K562 (cell line): ENCODE results near the gene CEP85L. TPM values are rescaled to one million over a fixed set of nuclear protein-coding genes. Genes with fewer than 3 reads are reported as not detected.

Source experiments
- ATAC-seq: fragments of 200-7000 bp; cut with Tn5 transposase; 3 replicates; pipeline ENCODE4 v1.9.1; 2020; ENCODE audit warnings: moderate library complexity
- BruUV-seq: library from RNA; stranded (reverse); fragments of 400-500 nt; replicated peaks from 2 replicates; lab custom pipeline; 2021; lab: Mats Ljungman, UMichigan
- CTCF ChIA-PET: fragments of 300-600 bp; formaldehyde crosslinking; extraction: SDS; loops from one replicate; lab custom pipeline; 2021; ENCODE audit warnings: low intra/inter-chr PET ratio; lab: Yijun Ruan, JAX
- POLR2A ChIA-PET: fragments of 300-600, 350-650 bp; sonication (Branson Sonifier 250); formaldehyde crosslinking; extraction: SDS; loops from one replicate; lab custom pipeline; 2021; ENCODE audit warnings: antibody characterized with exemption, inconsistent platforms; lab: Yijun Ruan, JAX
- DNase-seq, 4 experiments: peaks; one replicate each; pipeline versions ENCODE4 v3.0.0 to v3.0.0-alpha.2; 2011 to 2018; ENCODE audit warnings: low spot score in 3 of 4, mixed read lengths in 3 of 4; ENCODE audit errors: extremely low read depth in 1 of 4
- FAIRE-seq: peaks from 2 replicates; lab custom pipeline; 2011; peaks lifted over from hg19 to GRCh38; lab: Jason Lieb, UNC
- H2AFZ ChIP-seq: 2 replicates; pipeline ENCODE4 v1.6.0; 2011; ENCODE audit warnings: low read depth, low read length, control low read depth, inconsistent platforms
- H3K27ac ChIP-seq: fragments of 200-600 bp; 3 replicates; pipeline ENCODE4 v1.8.0; 2011; ENCODE audit warnings: low read depth, mild to moderate bottlenecking, control low read depth, inconsistent platforms, low read length, moderate library complexity, mixed read lengths; ENCODE audit errors: extremely low read depth
- H3K27me3 ChIP-seq, 2 experiments: fragments of 300-600 bp in 1 of 2; 2 replicates in 1 of 2; 3 replicates in 1 of 2; pipeline versions ENCODE4 v1.6.0 to v1.8.0; 2011; ENCODE audit warnings: inconsistent platforms in 2 of 2, low read length in 2 of 2, mild to moderate bottlenecking in 1 of 2, mixed read lengths in 1 of 2, moderate library complexity in 1 of 2; ENCODE audit not compliant: control insufficient read depth in 2 of 2, insufficient read depth in 2 of 2
- H3K36me3 ChIP-seq: fragments of 300-600 bp; 3 replicates; pipeline ENCODE4 v1.8.0; 2011; ENCODE audit warnings: mild to moderate bottlenecking, low read length, inconsistent platforms; ENCODE audit not compliant: control insufficient read depth, insufficient read depth
- H3K4me1 ChIP-seq, 2 experiments: fragments of 200-600 bp in 1 of 2; replicated peaks in 1 of 2; 2 replicates in 1 of 2; 3 replicates in 1 of 2; pipeline versions ENCODE4 v1.5.1 to v1.8.0; 2011; ENCODE audit warnings: inconsistent platforms in 2 of 2, low read length in 2 of 2, mild to moderate bottlenecking in 1 of 2, mixed read lengths in 1 of 2, moderate library complexity in 1 of 2; ENCODE audit not compliant: control insufficient read depth in 2 of 2, insufficient read depth in 2 of 2
- H3K4me2 ChIP-seq: 2 replicates; pipeline ENCODE4 v1.6.1; 2011; ENCODE audit warnings: low read length, control low read depth, inconsistent platforms, mixed read lengths; ENCODE audit not compliant: insufficient read depth
- H3K4me3 ChIP-seq: fragments of 200-600 bp; sonication (generic), shearing (Covaris generic); 2 replicates; pipeline ENCODE4 v1.5.1; 2016; ENCODE audit warnings: control low read depth, inconsistent platforms
- H3K79me2 ChIP-seq: fragments of 200-600 bp; 3 replicates; pipeline ENCODE4 v1.8.0; 2011; ENCODE audit warnings: low read length, inconsistent platforms; ENCODE audit not compliant: control insufficient read depth, insufficient read depth
- H3K9ac ChIP-seq, 2 experiments: 2 replicates each; pipeline versions ENCODE4 v1.6.0 to v1.6.1; 2011; ENCODE audit warnings: low read depth in 2 of 2, low read length in 2 of 2, control low read depth in 1 of 2, inconsistent platforms in 1 of 2, mild to moderate bottlenecking in 1 of 2, mixed read lengths in 1 of 2; ENCODE audit not compliant: insufficient read depth in 1 of 2
- H3K9me1 ChIP-seq: one replicate; pipeline ENCODE4 v1.6.0; 2011; ENCODE audit warnings: inconsistent platforms, mild to moderate bottlenecking, low read length, moderate library complexity; ENCODE audit not compliant: control insufficient read depth, insufficient read depth
- H3K9me3 ChIP-seq: replicated peaks from 2 replicates; pipeline ENCODE4 v1.5.1; 2011; ENCODE audit warnings: low read depth, low read length, inconsistent platforms; ENCODE audit not compliant: control insufficient read depth, insufficient read depth
- H4K20me1 ChIP-seq: replicated peaks from 2 replicates; pipeline ENCODE4 v1.6.1; 2011; ENCODE audit warnings: low read length, inconsistent platforms, mixed read lengths; ENCODE audit not compliant: control insufficient read depth, insufficient read depth
- ARID3A ChIP-seq: IDR thresholded peaks from 2 replicates; pipeline ENCODE4 v1.6.1; 2012; ENCODE audit warnings: low read depth, low read length, improper control_type of control experiment, borderline replicate concordance
- GABPB1 ChIP-seq: sonication (generic); formaldehyde crosslinking; IDR thresholded peaks from 2 replicates; pipeline ENCODE4 v1.8.0; 2022; ENCODE audit warnings: mild to moderate bottlenecking, missing genetic modification reagents
- MTA2 ChIP-seq: fragments of 450-650 bp; IDR thresholded peaks from 2 replicates; pipeline ENCODE4 v1.6.1; 2016; ENCODE audit warnings: low read depth
- NCOA1 ChIP-seq: fragments of 450-650 bp; IDR thresholded peaks from 2 replicates; pipeline ENCODE4 v1.6.1; 2016; ENCODE audit warnings: low read depth
- NCOA4 ChIP-seq: fragments of 450-650 bp; IDR thresholded peaks from 2 replicates; pipeline ENCODE4 v1.6.1; 2018; ENCODE audit warnings: mild to moderate bottlenecking; ENCODE audit not compliant: partially characterized antibody
- RBM34 ChIP-seq: fragments of 200-400 bp; formaldehyde crosslinking; IDR thresholded peaks from 2 replicates; pipeline ENCODE4 v1.6.1; 2018; ENCODE audit warnings: low read length, borderline replicate concordance; ENCODE audit not compliant: insufficient read depth
- SRSF9 ChIP-seq: fragments of 200-400 bp; formaldehyde crosslinking; IDR thresholded peaks from 2 replicates; pipeline ENCODE4 v1.6.1; 2017; ENCODE audit warnings: low read depth, low read length, borderline replicate concordance
- TAF9B ChIP-seq: fragments of 450-650 bp; IDR thresholded peaks from 2 replicates; pipeline ENCODE4 v1.6.1; 2018; ENCODE audit warnings: mild to moderate bottlenecking; ENCODE audit not compliant: partially characterized antibody
- ZNF175 ChIP-seq: fragments of 200-800 bp; sonication (Bioruptor generic); IDR thresholded peaks from 2 replicates; pipeline ENCODE4 v1.6.1; 2016; ENCODE audit warnings: low read depth, mild to moderate bottlenecking, missing genetic modification characterization, missing compliant biosample characterization
- ZNF507 ChIP-seq: conservative IDR thresholded peaks from 2 replicates; pipeline ENCODE4 v1.6.1; 2017; ENCODE audit warnings: missing genetic modification characterization, missing compliant biosample characterization
- WGBS: fragments of 100-300 bp; shearing (Covaris generic); methylation state at CpG from one replicate; pipeline ENCODE4 v1.1.6; 2016; ENCODE audit warnings: low coverage, mixed read lengths; ENCODE audit not compliant: insufficient coverage; ENCODE audit errors: missing lambda C conversion rate; 5-methylcytosine and 5-hydroxymethylcytosine counted together
- in situ Hi-C: fragments of 300-500 bp; cut with MboI; formaldehyde crosslinking; loops from 4 replicates; pipeline ENCODE4 v1.15.0; 2018; ENCODE audit warnings: inconsistent platforms, mixed read lengths
- intact Hi-C: fragments of 100-400 bp; cut with micrococcal nuclease; formaldehyde crosslinking; loops from 2 replicates; pipeline ENCODE4 v1.14.2; 2022
- polyA plus RNA-seq, 8 experiments: library from polyadenylated mRNA; depleted of rRNA in 4 of 8; stranded (reverse) in 5 of 8; unstranded in 3 of 8; fragments of >200 nt; fragmentation: Nextera tagmentation in 2 of 8; fragmentation: Illumina TruSeq in 1 of 8; extraction: Ambion mirVana in 2 of 8; extraction: Trizol in 1 of 8; gene quantifications; 2 replicates each; pipeline versions ENCODE4 v1.2.1 to v1.2.3, GENCODE V29; 2011 to 2014; ENCODE audit warnings: inconsistent platforms in 1 of 8, missing spikeins in 1 of 8
- total RNA-seq, 7 experiments: library from RNA; depleted of rRNA in 6 of 7; stranded (reverse); fragments of >200 nt in 6 of 7; fragmentation: Illumina TruSeq in 2 of 7; extraction: Trizol in 2 of 7; gene quantifications; 2 replicates each; pipeline versions ENCODE4 v1.2.1 to v1.2.3, GENCODE V29; 2011 to 2021; ENCODE audit warnings: low replicate concordance in 1 of 7
- TF ChIP-seq, protein P1 (sequence below): sonication (generic); formaldehyde crosslinking; IDR thresholded peaks from 2 replicates; pipeline ENCODE4 v1.8.0; 2023; ENCODE audit warnings: mild to moderate bottlenecking, missing genetic modification reagents
- TF ChIP-seq, protein P2 (sequence below): sonication (generic); formaldehyde crosslinking; IDR thresholded peaks from 2 replicates; pipeline ENCODE4 v1.8.0; 2022; ENCODE audit warnings: mild to moderate bottlenecking, missing genetic modification reagents, borderline replicate concordance

CEP85L gene
- total and polyA plus RNA-seq, 9 of the 15 experiments (the other 6 are each of a cell fraction or from before 2014, with no cell fraction given), result 4.5 to 15.8 (median 8.3) TPM

- WGBS, result 95% methylated on average over 3 of the region's 3 CpGs
These were observed 40.1 kb downstream of the CEP85L start for GRCh38 chr6:118611334-118611733.

DNA sequence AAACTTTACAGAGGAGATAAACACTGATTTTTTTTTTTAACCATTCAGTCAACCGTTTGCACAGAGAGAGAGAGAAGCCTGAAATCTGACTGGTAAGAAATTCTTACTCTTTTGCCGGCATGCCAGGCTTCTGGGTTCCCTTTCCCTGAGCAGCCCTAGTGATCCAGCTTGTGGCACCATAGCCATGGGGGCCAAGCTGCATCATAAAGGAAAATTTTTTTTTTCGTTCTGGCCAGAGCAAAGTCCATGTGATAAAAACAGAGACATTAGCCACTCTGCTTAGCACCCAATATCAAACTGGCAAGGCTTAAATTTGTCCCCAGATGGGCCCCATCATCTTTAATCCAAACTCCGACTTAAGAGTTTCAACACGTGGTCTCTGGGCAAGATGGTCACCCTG is 44.5 kb downstream of the CEP85L start:
- CTCF ChIA-PET, result no interaction called here
- Histone ChIP-seq H3K4me3 (no peak overlapping the region), H3K9ac (no peak overlapping the region), H3K79me2 (peaks cover 20% of the 10 kb centered on the region), H2AFZ (no peak overlapping the region), H3K4me1 (0 out of 5 replicates have a peak, but pooled peaks cover 0 to 2% of the 10 kb centered on the region in 2 experiments), H3K9me1 (no peaks in the 10 kb centered on the region), H4K20me1 (no peaks in the 10 kb centered on the region), H3K9me3 (peaks cover 4% of the 10 kb centered on the region; the same call in 1 of the 2 replicates), H3K4me2 (no peak overlapping the region), H3K27me3 (no peaks in the 10 kb centered on the region), H3K36me3 (no peaks in the 10 kb centered on the region), H3K27ac (no peak overlapping the region)
- no peak for ATAC-seq
- POLR2A ChIA-PET, result interaction anchor here (0.6 to 1.1 kb wide), 3 partner anchors 9 to 94 kb away, joined by 3 to 5 read pairs (median 5); no protein-coding TSS in a partner anchor
- in situ Hi-C loops, result no loop called here
- no peak for FAIRE-seq
- DNase-seq, result no peak
- intact Hi-C loops, result no loop called here
- 67% methylated on average over 5 of the region's 5 CpGs for WGBS
- no TSS peak for BruUV-seq
- no peak for TF ChIP-seq ARID3A
- TF ChIP-seq, protein P1, sequence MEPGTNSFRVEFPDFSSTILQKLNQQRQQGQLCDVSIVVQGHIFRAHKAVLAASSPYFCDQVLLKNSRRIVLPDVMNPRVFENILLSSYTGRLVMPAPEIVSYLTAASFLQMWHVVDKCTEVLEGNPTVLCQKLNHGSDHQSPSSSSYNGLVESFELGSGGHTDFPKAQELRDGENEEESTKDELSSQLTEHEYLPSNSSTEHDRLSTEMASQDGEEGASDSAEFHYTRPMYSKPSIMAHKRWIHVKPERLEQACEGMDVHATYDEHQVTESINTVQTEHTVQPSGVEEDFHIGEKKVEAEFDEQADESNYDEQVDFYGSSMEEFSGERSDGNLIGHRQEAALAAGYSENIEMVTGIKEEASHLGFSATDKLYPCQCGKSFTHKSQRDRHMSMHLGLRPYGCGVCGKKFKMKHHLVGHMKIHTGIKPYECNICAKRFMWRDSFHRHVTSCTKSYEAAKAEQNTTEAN, result no peak
- TF ChIP-seq MTA2, result no peak
- no peak for TF ChIP-seq GABPB1 (CRISPR knock-in tag)
- TF ChIP-seq, protein P2, sequence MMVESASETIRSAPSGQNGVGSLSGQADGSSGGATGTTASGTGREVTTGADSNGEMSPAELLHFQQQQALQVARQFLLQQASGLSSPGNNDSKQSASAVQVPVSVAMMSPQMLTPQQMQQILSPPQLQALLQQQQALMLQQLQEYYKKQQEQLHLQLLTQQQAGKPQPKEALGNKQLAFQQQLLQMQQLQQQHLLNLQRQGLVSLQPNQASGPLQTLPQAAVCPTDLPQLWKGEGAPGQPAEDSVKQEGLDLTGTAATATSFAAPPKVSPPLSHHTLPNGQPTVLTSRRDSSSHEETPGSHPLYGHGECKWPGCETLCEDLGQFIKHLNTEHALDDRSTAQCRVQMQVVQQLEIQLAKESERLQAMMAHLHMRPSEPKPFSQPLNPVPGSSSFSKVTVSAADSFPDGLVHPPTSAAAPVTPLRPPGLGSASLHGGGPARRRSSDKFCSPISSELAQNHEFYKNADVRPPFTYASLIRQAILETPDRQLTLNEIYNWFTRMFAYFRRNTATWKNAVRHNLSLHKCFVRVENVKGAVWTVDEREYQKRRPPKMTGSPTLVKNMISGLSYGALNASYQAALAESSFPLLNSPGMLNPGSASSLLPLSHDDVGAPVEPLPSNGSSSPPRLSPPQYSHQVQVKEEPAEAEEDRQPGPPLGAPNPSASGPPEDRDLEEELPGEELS (CRISPR knock-in tag), result no peak
- no peak for TF ChIP-seq SRSF9
- TF ChIP-seq NCOA1, result no peak
- TF ChIP-seq TAF9B, result no peak
- no peak for TF ChIP-seq ZNF175 (CRISPR knock-in tag)

More at GRCh38 chr6:118611334-118611733, 40.1 kb downstream of the CEP85L start:
- Histone ChIP-seq H3K27me3 (no peaks in the 10 kb centered on the region), H3K9me1 (no peaks in the 10 kb centered on the region), H3K4me3 (no peak overlapping the region), H3K9me3 (no peaks in the 10 kb centered on the region), H3K4me2 (no peak overlapping the region), H3K79me2 (peaks cover 18% of the 10 kb centered on the region), H3K36me3 (0 out of 3 replicates have a peak, but pooled peaks cover 2% of the 10 kb centered on the region), H4K20me1 (no peaks in the 10 kb centered on the region), H3K9ac (no peak overlapping the region), H3K27ac (no peak overlapping the region), H2AFZ (no peak overlapping the region), H3K4me1 (0 out of 5 replicates have a peak, but pooled peaks cover 0 to 3% of the 10 kb centered on the region in 2 experiments)
- ChIA-PET POLR2A (no interaction called here), CTCF (no interaction called here)
- intact Hi-C loops (no loop called here), in situ Hi-C loops (loop anchor here (10.0 kb wide), 1 partner anchor 327 kb away; no protein-coding TSS in a partner anchor)
- ATAC-seq (no peak), DNase-seq (no peak), FAIRE-seq (no peak)
- TF ChIP-seq RBM34 (no peak), ZNF507 (tag) (peak; percentile 94), NCOA4 (no peak)
- no TSS peak for BruUV-seq
